ENCODE results near the gene SBF1. TPM values are rescaled to one million over a fixed set of nuclear protein-coding genes. Genes with fewer than 3 reads are reported as not detected.

The SBF1 gene
- total RNA-seq, 3 donors from 2014 or later (not counting 1 experiment from before 2014, with no cell fraction given), result 235 to 284 (median 242) TPM

- Mint-ChIP-seq H3K9me3 (no peaks in the 10 kb centered on the region), H3K4me1 (peaks cover under 1 to 13% of the 10 kb centered on the region in 2 donors), H3K4me3 (no peak overlapping the region), H3K27ac (peak overlapping the region; percentile 16 to 60), H3K27me3 (ENCODE audit: low read depth in 2 of 2) (no peaks in the 10 kb centered on the region), H3K36me3 (peaks cover 1% of the 10 kb centered on the region)
- Histone ChIP-seq H3K27ac (ENCODE audit: low read length) (no peak overlapping the region), H3K9me3 (ENCODE audit: control insufficient read depth, insufficient read depth, low read length) (no peaks in the 10 kb centered on the region), H3K4me1 (ENCODE audit: control insufficient read depth, insufficient read depth, low read length) (no peaks in the 10 kb centered on the region), H3K4me3 (ENCODE audit: low read length) (no peak overlapping the region), H3K36me3 (ENCODE audit: control insufficient read depth, insufficient read depth, low read length) (peaks cover 74% of the 10 kb centered on the region), H3K27me3 (ENCODE audit: control insufficient read depth, insufficient read depth, low read length) (no peaks in the 10 kb centered on the region)
- 95% methylated on average over 33 of the region's 34 CpGs for WGBS (ENCODE audit: insufficient coverage)
- peak in 1 of 2 donors; percentile 44 for DNase-seq
- no peak for TF ChIP-seq CTCF (IDR thresholded peaks at IDR 0.05)
- intact Hi-C loops (cut with micrococcal nuclease), result no loop called here
- ATAC-seq, result peak in 1 of 3 donors; percentile 32
Measured at GRCh38 chr22:50456466-50457234, 18.2 kb downstream of the SBF1 start.

GRCh38 chr22:50456026-50456425, 18.8 kb downstream of the SBF1 start:
- no peaks in the 10 kb centered on the region for H3K27me3 ChIP-seq (ENCODE audit: control insufficient read depth, insufficient read depth, low read length)
- no peaks in the 10 kb centered on the region for H3K9me3 Mint-ChIP-seq
- DNase-seq, result no peak
- peaks cover 72% of the 10 kb centered on the region for H3K36me3 ChIP-seq (ENCODE audit: control insufficient read depth, insufficient read depth, low read length)
- peaks cover 7 to 13% of the 10 kb centered on the region in 2 donors for H3K4me1 Mint-ChIP-seq
- TF ChIP-seq CTCF (IDR thresholded peaks at IDR 0.05), result no peak
- no peak overlapping the region for H3K4me3 ChIP-seq (ENCODE audit: low read length)
- H3K4me1 ChIP-seq (ENCODE audit: control insufficient read depth, insufficient read depth, low read length), result no peaks in the 10 kb centered on the region
- no peak overlapping the region for H3K27ac Mint-ChIP-seq
- H3K9me3 ChIP-seq (ENCODE audit: control insufficient read depth, insufficient read depth, low read length), result no peaks in the 10 kb centered on the region
- H3K4me3 Mint-ChIP-seq, result no peak overlapping the region
- ATAC-seq, result no peak
- no peaks in the 10 kb centered on the region for H3K27me3 Mint-ChIP-seq (ENCODE audit: low read depth in 2 of 2)
- H3K36me3 Mint-ChIP-seq, result peaks cover 8% of the 10 kb centered on the region
- WGBS (ENCODE audit: insufficient coverage), result 92% methylated on average over 9 of the region's 11 CpGs
- H3K27ac ChIP-seq (ENCODE audit: low read length), result no peak overlapping the region
- intact Hi-C loops (cut with micrococcal nuclease), result no loop called here

- Mint-ChIP-seq H3K36me3 (peaks cover 10% of the 10 kb centered on the region), H3K27me3 (ENCODE audit: low read depth in 2 of 2) (no peaks in the 10 kb centered on the region), H3K27ac (no peak overlapping the region), H3K4me1 (peaks cover 8 to 13% of the 10 kb centered on the region in 2 donors), H3K9me3 (no peaks in the 10 kb centered on the region), H3K4me3 (no peak overlapping the region)
- peaks cover 65% of the 10 kb centered on the region for H3K36me3 ChIP-seq (ENCODE audit: control insufficient read depth, insufficient read depth, low read length)
- H3K9me3 ChIP-seq (ENCODE audit: control insufficient read depth, insufficient read depth, low read length), result no peaks in the 10 kb centered on the region
- intact Hi-C loops (cut with micrococcal nuclease), result no loop called here
- ATAC-seq (no peak), DNase-seq (no peak)
- no peak overlapping the region for H3K27ac ChIP-seq (ENCODE audit: low read length)
- H3K4me3 ChIP-seq (ENCODE audit: low read length), result no peak overlapping the region
- WGBS (ENCODE audit: insufficient coverage), result 96% methylated on average over 18 of the region's 18 CpGs
- TF ChIP-seq CTCF (IDR thresholded peaks at IDR 0.05), result no peak
- no peaks in the 10 kb centered on the region for H3K4me1 ChIP-seq (ENCODE audit: control insufficient read depth, insufficient read depth, low read length)
- no peaks in the 10 kb centered on the region for H3K27me3 ChIP-seq (ENCODE audit: control insufficient read depth, insufficient read depth, low read length)
Measured at GRCh38 chr22:50455201-50455600, 19.6 kb downstream of the SBF1 start.
